GM23338 (cell line): ENCODE results near the gene HYAL1. TPM values are rescaled to one million over a fixed set of nuclear protein-coding genes. Genes with fewer than 3 reads are reported as not detected.

Experiments
- ATAC-seq: fragments of 200-7000 bp; cut with Tn5 transposase; 3 replicates; pipeline ENCODE4 v1.9.1; 2020
- DNase-seq: peaks from one replicate; pipeline ENCODE4 v3.0.0-alpha.2; 2015; ENCODE audit warnings: low spot score
- H2AFZ ChIP-seq: fragments of 200-600 bp; sonication (generic); 2 replicates; pipeline ENCODE4 v1.8.0; 2016; ENCODE audit warnings: antibody characterized with exemption, mild to moderate bottlenecking, moderate library complexity
- H3F3A ChIP-seq: fragments of 200-600 bp; sonication (generic); replicated peaks from 2 replicates; pipeline ENCODE4 v1.8.0; 2017; ENCODE audit warnings: antibody characterized with exemption, mixed run types, low read depth
- H3K27ac ChIP-seq: fragments of 200-600 bp; sonication (generic); 2 replicates; pipeline ENCODE4 v1.6.1; 2016; ENCODE audit warnings: low read depth
- H3K27me3 ChIP-seq: fragments of 200-600 bp; sonication (generic); 2 replicates; pipeline ENCODE4 v1.8.0; 2016; ENCODE audit warnings: mild to moderate bottlenecking, mixed run types, moderate library complexity; ENCODE audit not compliant: insufficient read depth
- H3K36me3 ChIP-seq: fragments of 200-600 bp; sonication (generic); 2 replicates; pipeline ENCODE4 v1.8.0; 2016; ENCODE audit warnings: mild to moderate bottlenecking; ENCODE audit not compliant: insufficient read depth
- H3K4me1 ChIP-seq: fragments of 200-600 bp; sonication (generic); 2 replicates; pipeline ENCODE4 v1.8.0; 2016; ENCODE audit warnings: mild to moderate bottlenecking, moderate library complexity; ENCODE audit not compliant: insufficient read depth
- H3K4me2 ChIP-seq: fragments of 200-600 bp; sonication (generic); 2 replicates; pipeline ENCODE4 v1.7.1; 2017; ENCODE audit warnings: mixed run types
- H3K4me3 ChIP-seq: fragments of 200-600 bp; sonication (generic); 2 replicates; pipeline ENCODE4 v1.6.1; 2016; ENCODE audit warnings: mixed run types
- H3K79me2 ChIP-seq: fragments of 200-600 bp; sonication (generic); replicated peaks from 2 replicates; pipeline ENCODE4 v1.8.0; 2017; ENCODE audit warnings: mild to moderate bottlenecking; ENCODE audit not compliant: insufficient read depth
- H3K9me2 ChIP-seq: fragments of 200-600 bp; sonication (generic); 2 replicates; pipeline ENCODE4 v1.8.0; 2017; ENCODE audit not compliant: insufficient read depth
- H4K20me1 ChIP-seq: fragments of 200-600 bp; sonication (generic); replicated peaks from 2 replicates; pipeline ENCODE4 v1.8.0; 2017; ENCODE audit warnings: mild to moderate bottlenecking; ENCODE audit not compliant: insufficient read depth
- H3K27ac Mint-ChIP-seq: 2 replicates; pipeline ENCODE4 v1.8.0; 2020; ENCODE audit warnings: inconsistent platforms, mild to moderate bottlenecking, moderate library complexity, mixed read lengths
- H3K27me3 Mint-ChIP-seq: 3 replicates; pipeline ENCODE4 v1.8.0; 2022; ENCODE audit warnings: low read depth, mild to moderate bottlenecking, moderate library complexity, mixed read lengths, inconsistent platforms; ENCODE audit not compliant: insufficient read depth, poor library complexity
- H3K36me3 Mint-ChIP-seq: 3 replicates; pipeline ENCODE4 v1.8.0; 2021; ENCODE audit warnings: low read depth, mild to moderate bottlenecking, inconsistent platforms, moderate library complexity, mixed read lengths
- H3K4me1 Mint-ChIP-seq: 3 replicates; pipeline ENCODE4 v1.8.0; 2020; ENCODE audit warnings: mild to moderate bottlenecking, inconsistent platforms, mixed read lengths
- H3K4me3 Mint-ChIP-seq: 3 replicates; pipeline ENCODE4 v1.8.0; 2021; ENCODE audit warnings: moderate library complexity, mild to moderate bottlenecking, inconsistent platforms, mixed read lengths
- H3K9me3 Mint-ChIP-seq: 3 replicates; pipeline ENCODE4 v1.8.0; 2020; ENCODE audit warnings: moderate library complexity, mild to moderate bottlenecking, inconsistent platforms, mixed read lengths
- CREB1 ChIP-seq: fragments of 250-450 bp; sonication (Bioruptor Pico); IDR thresholded peaks from 2 replicates; pipeline ENCODE4 v1.5.0; 2020; ENCODE audit warnings: low read depth, mild to moderate bottlenecking, moderate library complexity
- JUNB ChIP-seq: IDR thresholded peaks from one replicate; pipeline ENCODE4 v1.6.1; 2016; ENCODE audit warnings: antibody characterized with exemption; ENCODE audit not compliant: unreplicated experiment
- POLR2AphosphoS5 ChIP-seq: IDR thresholded peaks from 2 replicates; pipeline ENCODE4 v1.6.1; 2016; ENCODE audit warnings: antibody characterized with exemption, low read depth
- STAT1 ChIP-seq: IDR thresholded peaks from one replicate; pipeline ENCODE4 v1.6.1; 2016; ENCODE audit warnings: antibody characterized with exemption; ENCODE audit not compliant: unreplicated experiment
- ZNF114 ChIP-seq: fragments of 250-450 bp; sonication (Bioruptor Pico); IDR thresholded peaks from 2 replicates; pipeline ENCODE4 v1.5.0; 2020; ENCODE audit warnings: mild to moderate bottlenecking, moderate library complexity
- polyA plus RNA-seq: library from polyadenylated mRNA; unstranded; fragments of >200 nt; fragmentation: Nextera tagmentation; extraction: Ambion mirVana; gene quantifications from 2 replicates; pipeline ENCODE4 v1.2.1, GENCODE V29; 2016
- total RNA-seq: library from RNA; depleted of rRNA; stranded (reverse); fragments of >200 nt; shearing (Covaris generic); gene quantifications from 2 replicates; pipeline ENCODE4 v1.2.3, GENCODE V29; 2014
- TF ChIP-seq, protein P1 (sequence below), 2 experiments: fragments of 200-600 bp in 1 of 2; sonication (generic) in 1 of 2; conservative IDR thresholded peaks; 2 replicates each; pipeline versions ENCODE4 v1.5.1 to v1.6.1; 2016 to 2017; ENCODE audit warnings: antibody characterized with exemption in 2 of 2, low read depth in 2 of 2, mild to moderate bottlenecking in 2 of 2, moderate library complexity in 1 of 2
- TF ChIP-seq, protein P2 (sequence below): fragments of 250-450 bp; sonication (Bioruptor Pico); IDR thresholded peaks from 2 replicates; pipeline ENCODE4 v1.5.0; 2020; ENCODE audit warnings: mild to moderate bottlenecking, moderate library complexity

HYAL1 gene
- total and polyA plus RNA-seq, 2 experiments from 2014 or later: 2.1 to 5.0 TPM

DNA sequence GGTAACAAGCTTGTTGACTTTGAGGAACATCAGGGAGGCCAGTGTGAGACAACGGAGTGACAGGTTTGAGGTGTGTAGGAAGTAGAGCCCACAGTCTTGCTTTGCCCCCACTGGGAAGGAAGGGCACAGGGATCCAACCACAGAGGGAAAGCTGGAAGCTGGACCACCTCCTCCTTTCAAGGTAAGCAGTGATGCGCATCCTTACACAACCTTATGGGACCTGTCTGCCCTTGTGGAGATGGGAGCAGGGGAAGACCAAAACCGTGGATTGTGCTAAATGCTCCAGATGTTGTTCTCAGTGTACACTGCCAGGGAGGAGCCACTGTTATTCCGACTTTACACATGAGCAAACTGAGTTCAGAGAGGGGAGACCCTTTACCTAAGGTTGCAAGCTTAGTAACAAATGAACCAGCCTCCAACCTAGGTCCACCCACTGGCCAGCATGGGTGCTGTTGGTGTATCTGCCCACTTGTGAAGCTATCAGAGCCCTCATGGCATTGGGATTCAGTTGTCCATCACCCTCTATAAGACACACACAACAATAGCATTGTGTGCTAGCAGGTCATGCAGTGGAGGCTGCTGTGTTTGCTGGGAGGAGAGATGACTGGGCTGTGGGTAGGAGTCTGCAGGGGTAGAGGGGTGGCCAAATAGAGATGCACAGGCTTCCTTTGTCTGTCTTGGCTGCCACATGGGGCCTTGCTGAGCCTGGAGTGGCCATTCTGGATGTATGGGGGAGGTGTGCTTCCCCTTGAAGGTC, 25.1 kb downstream of the HYAL1 start:
- Histone ChIP-seq H3K27me3 (peaks cover 53% of the 10 kb centered on the region), H3K4me1 (peaks cover 3% of the 10 kb centered on the region; the same call in 1 of the 2 replicates), H3K9me2 (no peaks in the 10 kb centered on the region), H4K20me1 (no peaks in the 10 kb centered on the region), H3K4me3 (no peak overlapping the region), H3K79me2 (no peaks in the 10 kb centered on the region), H3F3A (peaks cover 10% of the 10 kb centered on the region; the same call in 1 of the 2 replicates), H3K36me3 (no peaks in the 10 kb centered on the region), H2AFZ (no peak overlapping the region), H3K4me2 (no peak overlapping the region), H3K27ac (no peak overlapping the region)
- TF ChIP-seq JUNB: no peak
- no peak for TF ChIP-seq STAT1
- TF ChIP-seq POLR2AphosphoS5: no peak
- TF ChIP-seq ZNF114 (CRISPR knock-in tag): no peak
- no peak for TF ChIP-seq CREB1 (CRISPR knock-in tag)
- TF ChIP-seq, protein P1, sequence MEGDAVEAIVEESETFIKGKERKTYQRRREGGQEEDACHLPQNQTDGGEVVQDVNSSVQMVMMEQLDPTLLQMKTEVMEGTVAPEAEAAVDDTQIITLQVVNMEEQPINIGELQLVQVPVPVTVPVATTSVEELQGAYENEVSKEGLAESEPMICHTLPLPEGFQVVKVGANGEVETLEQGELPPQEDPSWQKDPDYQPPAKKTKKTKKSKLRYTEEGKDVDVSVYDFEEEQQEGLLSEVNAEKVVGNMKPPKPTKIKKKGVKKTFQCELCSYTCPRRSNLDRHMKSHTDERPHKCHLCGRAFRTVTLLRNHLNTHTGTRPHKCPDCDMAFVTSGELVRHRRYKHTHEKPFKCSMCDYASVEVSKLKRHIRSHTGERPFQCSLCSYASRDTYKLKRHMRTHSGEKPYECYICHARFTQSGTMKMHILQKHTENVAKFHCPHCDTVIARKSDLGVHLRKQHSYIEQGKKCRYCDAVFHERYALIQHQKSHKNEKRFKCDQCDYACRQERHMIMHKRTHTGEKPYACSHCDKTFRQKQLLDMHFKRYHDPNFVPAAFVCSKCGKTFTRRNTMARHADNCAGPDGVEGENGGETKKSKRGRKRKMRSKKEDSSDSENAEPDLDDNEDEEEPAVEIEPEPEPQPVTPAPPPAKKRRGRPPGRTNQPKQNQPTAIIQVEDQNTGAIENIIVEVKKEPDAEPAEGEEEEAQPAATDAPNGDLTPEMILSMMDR (conservative IDR thresholded peaks at IDR 0.05; ENCODE audit: low read depth in 2 of 2): no peak
- TF ChIP-seq, protein P2, sequence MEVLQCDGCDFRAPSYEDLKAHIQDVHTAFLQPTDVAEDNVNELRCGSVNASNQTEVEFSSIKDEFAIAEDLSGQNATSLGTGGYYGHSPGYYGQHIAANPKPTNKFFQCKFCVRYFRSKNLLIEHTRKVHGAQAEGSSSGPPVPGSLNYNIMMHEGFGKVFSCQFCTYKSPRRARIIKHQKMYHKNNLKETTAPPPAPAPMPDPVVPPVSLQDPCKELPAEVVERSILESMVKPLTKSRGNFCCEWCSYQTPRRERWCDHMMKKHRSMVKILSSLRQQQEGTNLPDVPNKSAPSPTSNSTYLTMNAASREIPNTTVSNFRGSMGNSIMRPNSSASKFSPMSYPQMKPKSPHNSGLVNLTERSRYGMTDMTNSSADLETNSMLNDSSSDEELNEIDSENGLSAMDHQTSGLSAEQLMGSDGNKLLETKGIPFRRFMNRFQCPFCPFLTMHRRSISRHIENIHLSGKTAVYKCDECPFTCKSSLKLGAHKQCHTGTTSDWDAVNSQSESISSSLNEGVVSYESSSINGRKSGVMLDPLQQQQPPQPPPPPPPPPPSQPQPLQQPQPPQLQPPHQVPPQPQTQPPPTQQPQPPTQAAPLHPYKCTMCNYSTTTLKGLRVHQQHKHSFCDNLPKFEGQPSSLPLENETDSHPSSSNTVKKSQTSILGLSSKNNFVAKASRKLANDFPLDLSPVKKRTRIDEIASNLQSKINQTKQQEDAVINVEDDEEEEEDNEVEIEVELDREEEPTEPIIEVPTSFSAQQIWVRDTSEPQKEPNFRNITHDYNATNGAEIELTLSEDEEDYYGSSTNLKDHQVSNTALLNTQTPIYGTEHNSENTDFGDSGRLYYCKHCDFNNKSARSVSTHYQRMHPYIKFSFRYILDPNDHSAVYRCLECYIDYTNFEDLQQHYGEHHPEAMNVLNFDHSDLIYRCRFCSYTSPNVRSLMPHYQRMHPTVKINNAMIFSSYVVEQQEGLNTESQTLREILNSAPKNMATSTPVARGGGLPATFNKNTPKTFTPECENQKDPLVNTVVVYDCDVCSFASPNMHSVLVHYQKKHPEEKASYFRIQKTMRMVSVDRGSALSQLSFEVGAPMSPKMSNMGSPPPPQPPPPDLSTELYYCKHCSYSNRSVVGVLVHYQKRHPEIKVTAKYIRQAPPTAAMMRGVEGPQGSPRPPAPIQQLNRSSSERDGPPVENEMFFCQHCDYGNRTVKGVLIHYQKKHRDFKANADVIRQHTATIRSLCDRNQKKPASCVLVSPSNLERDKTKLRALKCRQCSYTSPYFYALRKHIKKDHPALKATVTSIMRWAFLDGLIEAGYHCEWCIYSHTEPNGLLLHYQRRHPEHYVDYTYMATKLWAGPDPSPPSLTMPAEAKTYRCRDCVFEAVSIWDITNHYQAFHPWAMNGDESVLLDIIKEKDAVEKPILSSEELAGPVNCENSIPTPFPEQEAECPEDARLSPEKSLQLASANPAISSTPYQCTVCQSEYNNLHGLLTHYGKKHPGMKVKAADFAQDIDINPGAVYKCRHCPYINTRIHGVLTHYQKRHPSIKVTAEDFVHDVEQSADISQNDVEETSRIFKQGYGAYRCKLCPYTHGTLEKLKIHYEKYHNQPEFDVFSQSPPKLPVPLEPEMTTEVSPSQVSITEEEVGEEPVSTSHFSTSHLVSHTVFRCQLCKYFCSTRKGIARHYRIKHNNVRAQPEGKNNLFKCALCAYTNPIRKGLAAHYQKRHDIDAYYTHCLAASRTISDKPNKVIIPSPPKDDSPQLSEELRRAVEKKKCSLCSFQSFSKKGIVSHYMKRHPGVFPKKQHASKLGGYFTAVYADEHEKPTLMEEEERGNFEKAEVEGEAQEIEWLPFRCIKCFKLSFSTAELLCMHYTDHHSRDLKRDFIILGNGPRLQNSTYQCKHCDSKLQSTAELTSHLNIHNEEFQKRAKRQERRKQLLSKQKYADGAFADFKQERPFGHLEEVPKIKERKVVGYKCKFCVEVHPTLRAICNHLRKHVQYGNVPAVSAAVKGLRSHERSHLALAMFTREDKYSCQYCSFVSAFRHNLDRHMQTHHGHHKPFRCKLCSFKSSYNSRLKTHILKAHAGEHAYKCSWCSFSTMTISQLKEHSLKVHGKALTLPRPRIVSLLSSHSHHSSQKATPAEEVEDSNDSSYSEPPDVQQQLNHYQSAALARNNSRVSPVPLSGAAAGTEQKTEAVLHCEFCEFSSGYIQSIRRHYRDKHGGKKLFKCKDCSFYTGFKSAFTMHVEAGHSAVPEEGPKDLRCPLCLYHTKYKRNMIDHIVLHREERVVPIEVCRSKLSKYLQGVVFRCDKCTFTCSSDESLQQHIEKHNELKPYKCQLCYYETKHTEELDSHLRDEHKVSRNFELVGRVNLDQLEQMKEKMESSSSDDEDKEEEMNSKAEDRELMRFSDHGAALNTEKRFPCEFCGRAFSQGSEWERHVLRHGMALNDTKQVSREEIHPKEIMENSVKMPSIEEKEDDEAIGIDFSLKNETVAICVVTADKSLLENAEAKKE (CRISPR knock-in tag): no peak
- no peak for DNase-seq
- H3K4me3 Mint-ChIP-seq: no peak overlapping the region
- no peak overlapping the region for H3K27ac Mint-ChIP-seq
- no peaks in the 10 kb centered on the region for H3K36me3 Mint-ChIP-seq
- peaks cover 18% of the 10 kb centered on the region for H3K4me1 Mint-ChIP-seq
- H3K27me3 Mint-ChIP-seq: peaks cover 41% of the 10 kb centered on the region
- H3K9me3 Mint-ChIP-seq: no peaks in the 10 kb centered on the region
- ATAC-seq: no peak
